PC-9 (cell line): ENCODE results near the gene LRCOL1.

ENCODE experiments used
- EZH2 ChIP-seq: fragments of 200-600 bp; sonication (generic); IDR thresholded peaks from 2 replicates; pipeline ENCODE4 v1.8.0; 2017; ENCODE audit warnings: antibody characterized with exemption, low read depth
- TF ChIP-seq, protein P1 (sequence below): fragments of 200-600 bp; sonication (generic); conservative IDR thresholded peaks from 2 replicates; pipeline ENCODE4 v1.6.1; 2017; ENCODE audit warnings: mixed run types, antibody characterized with exemption, mild to moderate bottlenecking, moderate library complexity

DNA sequence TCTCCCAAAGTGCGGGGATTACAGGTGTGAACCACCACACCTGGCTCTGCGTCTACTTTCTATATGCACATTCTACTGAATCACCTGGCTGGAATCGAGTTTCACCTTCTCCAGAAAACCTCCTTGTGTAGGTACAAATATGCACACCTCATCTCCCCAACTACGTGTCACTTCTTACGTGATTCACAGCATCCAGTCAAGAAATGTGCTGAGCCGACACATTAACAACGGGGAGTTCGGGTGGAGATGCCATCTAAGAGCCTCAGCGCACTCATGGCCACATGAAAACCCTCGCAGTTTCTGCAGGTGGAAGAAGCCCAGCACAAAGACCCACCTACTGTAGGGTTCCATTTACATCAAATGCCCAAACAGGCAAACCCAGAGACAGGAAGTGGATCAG lies 37.5 kb upstream of the LRCOL1 start:
- TF ChIP-seq, protein P1, sequence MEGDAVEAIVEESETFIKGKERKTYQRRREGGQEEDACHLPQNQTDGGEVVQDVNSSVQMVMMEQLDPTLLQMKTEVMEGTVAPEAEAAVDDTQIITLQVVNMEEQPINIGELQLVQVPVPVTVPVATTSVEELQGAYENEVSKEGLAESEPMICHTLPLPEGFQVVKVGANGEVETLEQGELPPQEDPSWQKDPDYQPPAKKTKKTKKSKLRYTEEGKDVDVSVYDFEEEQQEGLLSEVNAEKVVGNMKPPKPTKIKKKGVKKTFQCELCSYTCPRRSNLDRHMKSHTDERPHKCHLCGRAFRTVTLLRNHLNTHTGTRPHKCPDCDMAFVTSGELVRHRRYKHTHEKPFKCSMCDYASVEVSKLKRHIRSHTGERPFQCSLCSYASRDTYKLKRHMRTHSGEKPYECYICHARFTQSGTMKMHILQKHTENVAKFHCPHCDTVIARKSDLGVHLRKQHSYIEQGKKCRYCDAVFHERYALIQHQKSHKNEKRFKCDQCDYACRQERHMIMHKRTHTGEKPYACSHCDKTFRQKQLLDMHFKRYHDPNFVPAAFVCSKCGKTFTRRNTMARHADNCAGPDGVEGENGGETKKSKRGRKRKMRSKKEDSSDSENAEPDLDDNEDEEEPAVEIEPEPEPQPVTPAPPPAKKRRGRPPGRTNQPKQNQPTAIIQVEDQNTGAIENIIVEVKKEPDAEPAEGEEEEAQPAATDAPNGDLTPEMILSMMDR: no peak
- TF ChIP-seq EZH2: no peak
